Mucosa of rectum (tissue), 2 donors: ENCODE measurements around the gene COL4A2.
A peak's percentile ranks its signal among the peaks of the same experiment; 100 is the strongest.

Source experiments
- H3K27ac ChIP-seq, 2 donors: one replicate each; pipeline ENCODE4 v1.7.0; 2013; ENCODE audit warnings: inconsistent platforms in 2 of 2, low read depth in 2 of 2, low read length in 2 of 2
- H3K27me3 ChIP-seq, 2 donors: one replicate each; pipeline ENCODE4 v1.7.0; 2013; ENCODE audit warnings: low read length in 2 of 2; ENCODE audit not compliant: control insufficient read depth in 2 of 2, insufficient read depth in 2 of 2
- H3K36me3 ChIP-seq, 2 donors: one replicate each; pipeline ENCODE4 v1.7.0; 2013; ENCODE audit warnings: low read length in 2 of 2; ENCODE audit not compliant: control insufficient read depth in 2 of 2, insufficient read depth in 2 of 2
- H3K4me1 ChIP-seq, 2 donors: one replicate each; pipeline ENCODE4 v1.7.0; 2013; ENCODE audit warnings: low read length in 2 of 2, mild to moderate bottlenecking in 1 of 2; ENCODE audit not compliant: control insufficient read depth in 2 of 2, insufficient read depth in 2 of 2
- H3K4me3 ChIP-seq, 2 donors: one replicate each; pipeline ENCODE4 v1.7.0; 2013; ENCODE audit warnings: low read length in 2 of 2
- H3K9ac ChIP-seq, 2 donors: one replicate each; pipeline ENCODE4 v1.7.0; 2013; ENCODE audit warnings: low read length in 2 of 2, low read depth in 1 of 2, mild to moderate bottlenecking in 1 of 2
- H3K9me3 ChIP-seq, 2 donors: one replicate each; pipeline ENCODE4 v1.7.0; 2013; ENCODE audit warnings: low read length in 2 of 2; ENCODE audit not compliant: control insufficient read depth in 2 of 2
- donor health status: healthy.
- donor health status: Normal muscosa, but diverticular disease.

The COL4A2 gene

GRCh38 chr13:110280985-110281688 lies 25.9 kb upstream of the COL4A2 start:
- Histone ChIP-seq H3K4me3 (no peak overlapping the region), H3K4me1 (no peaks in the 10 kb centered on the region), H3K9ac (no peak overlapping the region), H3K27me3 (no peaks in the 10 kb centered on the region), H3K27ac (peak overlapping the region in 1 of 2 donors; percentile 13), H3K9me3 (no peaks in the 10 kb centered on the region), H3K36me3 (no peaks in the 10 kb centered on the region)

DNA sequence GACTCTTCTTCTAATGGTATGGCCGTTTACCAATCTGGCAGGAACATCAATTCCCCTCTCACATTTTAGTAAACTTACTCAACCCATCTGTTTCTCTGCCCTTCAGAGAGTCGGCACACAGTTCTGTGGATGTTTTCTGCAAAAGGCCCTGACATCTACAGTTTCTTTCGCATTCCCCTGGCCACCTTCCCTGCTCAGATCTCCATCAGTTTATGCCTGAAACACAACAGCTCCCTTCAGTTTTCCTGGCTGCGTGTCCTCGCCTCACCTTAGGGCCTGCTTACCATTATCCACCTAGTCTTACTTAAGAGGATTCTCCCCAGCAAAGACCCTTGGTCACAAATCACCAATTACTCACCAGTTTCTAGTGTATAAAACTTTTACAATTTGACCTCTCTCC lies 25.3 kb upstream of the COL4A2 start:
- Histone ChIP-seq H3K27me3 (no peaks in the 10 kb centered on the region), H3K9me3 (no peaks in the 10 kb centered on the region), H3K36me3 (no peaks in the 10 kb centered on the region), H3K9ac (no peak overlapping the region), H3K4me1 (no peaks in the 10 kb centered on the region), H3K4me3 (no peak overlapping the region), H3K27ac (no peak overlapping the region)

GRCh38 chr13:110282316-110282841 lies 24.7 kb upstream of the COL4A2 start:
- H3K9ac ChIP-seq: no peak overlapping the region
- H3K27ac ChIP-seq: no peak overlapping the region
- H3K27me3 ChIP-seq: no peaks in the 10 kb centered on the region
- no peaks in the 10 kb centered on the region for H3K4me1 ChIP-seq
- H3K36me3 ChIP-seq: no peaks in the 10 kb centered on the region
- H3K4me3 ChIP-seq: no peak overlapping the region
- no peaks in the 10 kb centered on the region for H3K9me3 ChIP-seq

DNA sequence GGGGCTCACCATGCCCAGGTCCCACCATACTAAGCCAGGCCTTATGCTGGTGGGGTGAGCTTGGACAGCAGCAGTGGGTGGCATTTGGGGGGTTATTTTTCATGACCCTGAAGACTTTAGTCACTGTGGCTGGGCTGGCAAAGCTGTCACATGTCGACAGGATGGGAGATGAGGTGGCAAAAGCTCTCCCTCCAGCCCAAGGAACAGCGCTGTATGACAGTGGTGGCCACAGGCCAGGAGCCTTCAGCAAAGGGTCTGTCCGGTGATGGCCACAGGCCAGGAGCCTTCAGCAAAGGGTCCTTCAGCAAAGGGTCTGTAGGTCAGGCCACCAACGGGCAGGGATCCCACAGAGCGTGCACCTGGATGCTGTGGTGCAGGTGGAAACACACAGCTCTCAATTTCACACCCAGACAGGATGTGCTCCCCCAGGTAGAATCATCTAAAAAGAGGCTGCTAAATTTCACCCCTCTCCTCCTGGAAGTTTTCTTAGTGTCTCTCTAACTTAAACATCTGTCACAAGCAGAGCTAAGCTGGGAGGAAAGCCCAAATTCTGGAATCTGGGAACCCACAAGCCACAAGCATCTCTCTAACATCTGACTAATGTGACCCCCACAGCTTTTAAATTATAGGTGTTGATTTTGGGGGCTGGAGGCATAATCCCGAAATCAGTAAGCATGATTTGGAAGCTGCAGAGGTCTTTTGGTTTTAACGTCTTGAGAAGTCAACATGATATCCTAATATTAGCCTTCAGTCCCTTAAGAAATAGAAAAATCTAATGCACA lies 23.2 kb upstream of the COL4A2 start:
- Histone ChIP-seq H3K4me1 (no peaks in the 10 kb centered on the region), H3K27me3 (no peaks in the 10 kb centered on the region), H3K9ac (no peak overlapping the region), H3K4me3 (no peak overlapping the region), H3K36me3 (no peaks in the 10 kb centered on the region), H3K27ac (no peak overlapping the region), H3K9me3 (no peaks in the 10 kb centered on the region)

GRCh38 chr13:110284779-110285484 lies 22.2 kb upstream of the COL4A2 start:
- H3K9ac ChIP-seq: no peak overlapping the region
- H3K36me3 ChIP-seq: no peaks in the 10 kb centered on the region
- no peaks in the 10 kb centered on the region for H3K4me1 ChIP-seq
- H3K27me3 ChIP-seq: no peaks in the 10 kb centered on the region
- H3K27ac ChIP-seq: no peak overlapping the region
- H3K9me3 ChIP-seq: no peaks in the 10 kb centered on the region
- H3K4me3 ChIP-seq: no peak overlapping the region

- Histone ChIP-seq H3K36me3 (no peaks in the 10 kb centered on the region), H3K9ac (no peak overlapping the region), H3K4me3 (no peak overlapping the region), H3K27ac (no peak overlapping the region), H3K4me1 (no peaks in the 10 kb centered on the region), H3K27me3 (no peaks in the 10 kb centered on the region), H3K9me3 (no peaks in the 10 kb centered on the region)
Observed at GRCh38 chr13:110285991-110286832, 20.9 kb upstream of the COL4A2 start.

- Histone ChIP-seq H3K9ac (no peak overlapping the region), H3K36me3 (no peaks in the 10 kb centered on the region), H3K4me1 (no peaks in the 10 kb centered on the region), H3K4me3 (no peak overlapping the region), H3K27me3 (no peaks in the 10 kb centered on the region), H3K27ac (no peak overlapping the region), H3K9me3 (no peaks in the 10 kb centered on the region)
Observed at GRCh38 chr13:110286833-110287819, 20.0 kb upstream of the COL4A2 start.

DNA sequence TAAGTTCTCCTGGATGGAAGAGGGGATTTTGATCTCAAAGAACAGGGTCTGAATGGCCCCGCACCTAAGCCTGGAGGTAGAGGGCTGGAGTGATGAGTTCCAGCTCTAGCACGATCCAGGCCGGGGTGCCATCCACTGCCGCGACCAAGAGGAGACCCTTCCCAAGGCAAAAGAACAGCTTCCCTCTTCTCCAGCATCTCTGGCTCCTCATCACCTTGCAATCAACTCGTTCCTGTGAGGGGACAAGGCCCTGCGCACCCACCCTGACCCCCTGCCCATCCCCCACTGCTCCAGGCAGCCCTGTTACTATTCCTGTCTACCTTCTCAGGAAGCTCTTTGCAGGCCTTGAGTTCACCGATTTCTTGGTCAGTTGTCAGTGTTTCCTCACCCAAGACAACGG lies 17.9 kb upstream of the COL4A2 start:
- Histone ChIP-seq H3K27ac (no peak overlapping the region), H3K36me3 (no peaks in the 10 kb centered on the region), H3K27me3 (no peaks in the 10 kb centered on the region), H3K4me3 (no peak overlapping the region), H3K9me3 (no peaks in the 10 kb centered on the region), H3K9ac (no peak overlapping the region), H3K4me1 (no peaks in the 10 kb centered on the region)

GRCh38 chr13:110289661-110290060 lies 17.4 kb upstream of the COL4A2 start:
- Histone ChIP-seq H3K9ac (no peak overlapping the region), H3K27me3 (no peaks in the 10 kb centered on the region), H3K4me1 (no peaks in the 10 kb centered on the region), H3K4me3 (no peak overlapping the region), H3K36me3 (no peaks in the 10 kb centered on the region), H3K9me3 (no peaks in the 10 kb centered on the region), H3K27ac (peak overlapping the region in 1 of 2 donors; percentile 39)
